ENCODE data around the gene LGI1. TPM values are rescaled to one million over a fixed set of nuclear protein-coding genes. Genes with fewer than 3 reads are reported as not detected.

LGI1 gene
- total and polyA plus RNA-seq, 9 of the 15 experiments (the other 6 are each of a cell fraction or from before 2014, with no cell fraction given), result not detected

- H3K79me2 ChIP-seq (ENCODE audit: control insufficient read depth, insufficient read depth, low read length), result no peaks in the 10 kb centered on the region
- intact Hi-C loops (cut with micrococcal nuclease) (no loop called here), in situ Hi-C loops (cut with MboI) (no loop called here)
- H3K9ac ChIP-seq (ENCODE audit: insufficient read depth in 1 of 2, low read depth in 2 of 2, low read length in 2 of 2), result no peak overlapping the region
- no TSS peak for BruUV-seq (replicated peaks)
- ATAC-seq (no peak), FAIRE-seq (no peak), DNase-seq (ENCODE audit: extremely low read depth in 1 of 4, low spot score in 3 of 4) (no peak)
- no peaks in the 10 kb centered on the region; a peak in 1 of 5 replicates for H3K27me3 ChIP-seq (ENCODE audit: control insufficient read depth in 2 of 2, insufficient read depth in 2 of 2, low read length in 2 of 2)
- no peaks in the 10 kb centered on the region for H3K9me3 ChIP-seq (replicated peaks; ENCODE audit: control insufficient read depth, insufficient read depth, low read depth, low read length)
- no peak overlapping the region for H2AFZ ChIP-seq (ENCODE audit: low read depth, low read length)
- H3K4me3 ChIP-seq, result no peak overlapping the region
- H3K27ac ChIP-seq (ENCODE audit: extremely low read depth, low read depth, low read length), result no peak overlapping the region
- CTCF ChIA-PET (ENCODE audit: low intra/inter-chr PET ratio), result no interaction called here
- no peak overlapping the region for H3K4me2 ChIP-seq (ENCODE audit: insufficient read depth, low read length)
- H3K4me1 ChIP-seq (replicated peaks in 1 of 2; ENCODE audit: control insufficient read depth in 2 of 2, insufficient read depth in 2 of 2, low read length in 2 of 2), result no peaks in the 10 kb centered on the region
- no peaks in the 10 kb centered on the region for H4K20me1 ChIP-seq (replicated peaks; ENCODE audit: control insufficient read depth, insufficient read depth, low read length)
- WGBS (ENCODE audit: insufficient coverage, low coverage, missing lambda C conversion rate), result 2% methylated on average over 11 of the region's 30 CpGs
- POLR2A ChIA-PET, result interaction anchor here (1.3 kb wide), 1 partner anchor 14 kb away, joined by 4 read pairs; no protein-coding TSS in a partner anchor
- no peaks in the 10 kb centered on the region for H3K36me3 ChIP-seq (ENCODE audit: control insufficient read depth, insufficient read depth, low read length)
- H3K9me1 ChIP-seq (ENCODE audit: control insufficient read depth, insufficient read depth, low read length), result no peaks in the 10 kb centered on the region
- no peak for TF ChIP-seq POU5F1 (IDR thresholded peaks at IDR 0.05; ENCODE audit: borderline replicate concordance, low read depth, low read length, partially characterized antibody)
- no peak for TF ChIP-seq ARID3B (CRISPR knock-in tag; IDR thresholded peaks at IDR 0.05; ENCODE audit: borderline replicate concordance)
- no peak for TF ChIP-seq GTF2A2 (tag; IDR thresholded peaks at IDR 0.05)
- no peak for TF ChIP-seq USF2 (CRISPR knock-in tag; IDR thresholded peaks at IDR 0.05)
- no peak for TF ChIP-seq ZNF778 (CRISPR knock-in tag; IDR thresholded peaks at IDR 0.05)
- no peak for TF ChIP-seq FOXK2 (conservative IDR thresholded peaks at IDR 0.05 in 1 of 2, IDR thresholded peaks at IDR 0.05 in 1 of 2; ENCODE audit: low read depth in 2 of 2)
- TF ChIP-seq SNIP1 (IDR thresholded peaks at IDR 0.05; ENCODE audit: low read depth), result no peak
Observed at GRCh38 chr10:93844979-93845626, 87.4 kb downstream of the LGI1 start.

Other genes starting within 250 kb of the LGI1 start
- gene FFAR4, start 191.3 kb upstream of the LGI1 start, total RNA-seq (2014; rRNA removed), result not detected in 2 replicates
- not detected in 2 replicates for gene FFAR4, start 191.3 kb upstream of the LGI1 start, total RNA-seq (2014; rRNA removed; fragmentation: Illumina TruSeq; extraction: Trizol)
- gene FFAR4, start 191.3 kb upstream of the LGI1 start, total RNA-seq (2015; rRNA removed; fragmentation: Illumina TruSeq; extraction: Trizol), result not detected in 2 replicates
- gene FFAR4, start 191.3 kb upstream of the LGI1 start, total RNA-seq (2021), result not detected in 2 replicates
- not detected in 2 replicates for gene FFAR4, start 191.3 kb upstream of the LGI1 start, polyA plus RNA-seq (2011; rRNA removed)
- gene FFAR4, start 191.3 kb upstream of the LGI1 start, polyA plus RNA-seq (2014; fragmentation: Illumina TruSeq; extraction: Trizol), result not detected in 2 replicates
- gene FFAR4, start 191.3 kb upstream of the LGI1 start, polyA plus RNA-seq (2014; fragmentation: Nextera tagmentation; extraction: Ambion mirVana), result not detected
- not detected in 2 replicates for gene FFAR4, start 191.3 kb upstream of the LGI1 start, polyA plus RNA-seq (2014; rRNA removed)
- not detected in 2 replicates for gene RBP4, start 156.7 kb upstream of the LGI1 start, total RNA-seq (2014; rRNA removed)
- not detected in 2 replicates for gene RBP4, start 156.7 kb upstream of the LGI1 start, total RNA-seq (2014; rRNA removed; fragmentation: Illumina TruSeq; extraction: Trizol)
- not detected in 2 replicates for gene RBP4, start 156.7 kb upstream of the LGI1 start, total RNA-seq (2015; rRNA removed; fragmentation: Illumina TruSeq; extraction: Trizol)
- 0.91 and 2.0 TPM in 2 replicates for gene RBP4, start 156.7 kb upstream of the LGI1 start, total RNA-seq (2021)
- not detected in 2 replicates for gene RBP4, start 156.7 kb upstream of the LGI1 start, polyA plus RNA-seq (2011; rRNA removed)
- gene RBP4, start 156.7 kb upstream of the LGI1 start, polyA plus RNA-seq (2014; fragmentation: Illumina TruSeq; extraction: Trizol), result not detected in 2 replicates
- gene RBP4, start 156.7 kb upstream of the LGI1 start, polyA plus RNA-seq (2014; fragmentation: Nextera tagmentation; extraction: Ambion mirVana), result not detected
- not detected in 2 replicates for gene RBP4, start 156.7 kb upstream of the LGI1 start, polyA plus RNA-seq (2014; rRNA removed)
- gene PDE6C, start 145.4 kb upstream of the LGI1 start, total RNA-seq (2014; rRNA removed), result not detected in 2 replicates
- gene PDE6C, start 145.4 kb upstream of the LGI1 start, total RNA-seq (2014; rRNA removed; fragmentation: Illumina TruSeq; extraction: Trizol), result not detected in 2 replicates
- gene PDE6C, start 145.4 kb upstream of the LGI1 start, total RNA-seq (2015; rRNA removed; fragmentation: Illumina TruSeq; extraction: Trizol), result not detected in 2 replicates
- not detected in 2 replicates for gene PDE6C, start 145.4 kb upstream of the LGI1 start, total RNA-seq (2021)
- not detected in 2 replicates for gene PDE6C, start 145.4 kb upstream of the LGI1 start, polyA plus RNA-seq (2011; rRNA removed)
- not detected in 2 replicates for gene PDE6C, start 145.4 kb upstream of the LGI1 start, polyA plus RNA-seq (2014; fragmentation: Illumina TruSeq; extraction: Trizol)
- not detected for gene PDE6C, start 145.4 kb upstream of the LGI1 start, polyA plus RNA-seq (2014; fragmentation: Nextera tagmentation; extraction: Ambion mirVana)
- not detected in 2 replicates for gene PDE6C, start 145.4 kb upstream of the LGI1 start, polyA plus RNA-seq (2014; rRNA removed)
- gene FRA10AC1, start 55.3 kb upstream of the LGI1 start, total RNA-seq (2014; rRNA removed), result 4.9 and 5.1 TPM in 2 replicates
- 8.0 and 10.8 TPM in 2 replicates for gene FRA10AC1, start 55.3 kb upstream of the LGI1 start, total RNA-seq (2014; rRNA removed; fragmentation: Illumina TruSeq; extraction: Trizol)
- 5.8 and 5.9 TPM in 2 replicates for gene FRA10AC1, start 55.3 kb upstream of the LGI1 start, total RNA-seq (2015; rRNA removed; fragmentation: Illumina TruSeq; extraction: Trizol)
- gene FRA10AC1, start 55.3 kb upstream of the LGI1 start, total RNA-seq (2021), result 9.3 and 9.9 TPM in 2 replicates
- gene FRA10AC1, start 55.3 kb upstream of the LGI1 start, polyA plus RNA-seq (2011; rRNA removed), result 8.4 and 10.4 TPM in 2 replicates
- 10.4 and 11.8 TPM in 2 replicates for gene FRA10AC1, start 55.3 kb upstream of the LGI1 start, polyA plus RNA-seq (2014; fragmentation: Illumina TruSeq; extraction: Trizol)
- gene FRA10AC1, start 55.3 kb upstream of the LGI1 start, polyA plus RNA-seq (2014; fragmentation: Nextera tagmentation; extraction: Ambion mirVana), result 1 to 10 TPM; 4.4 to 4.5 TPM
- gene FRA10AC1, start 55.3 kb upstream of the LGI1 start, polyA plus RNA-seq (2014; rRNA removed), result 7.7 and 8.5 TPM in 2 replicates
- 3.6 and 3.8 TPM in 2 replicates for gene SLC35G1, start 136.0 kb downstream of the LGI1 start, total RNA-seq (2014; rRNA removed)
- 4.4 and 5.2 TPM in 2 replicates for gene SLC35G1, start 136.0 kb downstream of the LGI1 start, total RNA-seq (2014; rRNA removed; fragmentation: Illumina TruSeq; extraction: Trizol)
- gene SLC35G1, start 136.0 kb downstream of the LGI1 start, total RNA-seq (2015; rRNA removed; fragmentation: Illumina TruSeq; extraction: Trizol), result 4.8 and 4.9 TPM in 2 replicates
- gene SLC35G1, start 136.0 kb downstream of the LGI1 start, total RNA-seq (2021), result 4.5 and 6.1 TPM in 2 replicates
- 6.8 and 8.5 TPM in 2 replicates for gene SLC35G1, start 136.0 kb downstream of the LGI1 start, polyA plus RNA-seq (2011; rRNA removed)
- gene SLC35G1, start 136.0 kb downstream of the LGI1 start, polyA plus RNA-seq (2014; fragmentation: Illumina TruSeq; extraction: Trizol), result 5.0 and 5.4 TPM in 2 replicates
- gene SLC35G1, start 136.0 kb downstream of the LGI1 start, polyA plus RNA-seq (2014; fragmentation: Nextera tagmentation; extraction: Ambion mirVana), result 1 to 10 TPM in 1 of 2 experiments, under 1 TPM in 1; 0.76 to 1.8 TPM
- gene SLC35G1, start 136.0 kb downstream of the LGI1 start, polyA plus RNA-seq (2014; rRNA removed), result 4.9 and 6.0 TPM in 2 replicates
- not detected in 2 replicates for gene PLCE1, start 236.0 kb downstream of the LGI1 start, total RNA-seq (2014; rRNA removed)
- under 0.01 TPM in 1 of 2 replicates, not detected in the other for gene PLCE1, start 236.0 kb downstream of the LGI1 start, total RNA-seq (2014; rRNA removed; fragmentation: Illumina TruSeq; extraction: Trizol)
- gene PLCE1, start 236.0 kb downstream of the LGI1 start, total RNA-seq (2015; rRNA removed; fragmentation: Illumina TruSeq; extraction: Trizol), result not detected in 2 replicates
- 0.02 and 0.04 TPM in 2 replicates for gene PLCE1, start 236.0 kb downstream of the LGI1 start, total RNA-seq (2021)
- gene PLCE1, start 236.0 kb downstream of the LGI1 start, polyA plus RNA-seq (2011; rRNA removed), result not detected in 2 replicates
- not detected in 2 replicates for gene PLCE1, start 236.0 kb downstream of the LGI1 start, polyA plus RNA-seq (2014; fragmentation: Illumina TruSeq; extraction: Trizol)
- gene PLCE1, start 236.0 kb downstream of the LGI1 start, polyA plus RNA-seq (2014; fragmentation: Nextera tagmentation; extraction: Ambion mirVana), result under 1 TPM; 0.21 to 0.52 TPM
- not detected in 2 replicates for gene PLCE1, start 236.0 kb downstream of the LGI1 start, polyA plus RNA-seq (2014; rRNA removed)

Measured in K562 (cell line).